ENCODE measurements around the gene APLN.

DNA sequence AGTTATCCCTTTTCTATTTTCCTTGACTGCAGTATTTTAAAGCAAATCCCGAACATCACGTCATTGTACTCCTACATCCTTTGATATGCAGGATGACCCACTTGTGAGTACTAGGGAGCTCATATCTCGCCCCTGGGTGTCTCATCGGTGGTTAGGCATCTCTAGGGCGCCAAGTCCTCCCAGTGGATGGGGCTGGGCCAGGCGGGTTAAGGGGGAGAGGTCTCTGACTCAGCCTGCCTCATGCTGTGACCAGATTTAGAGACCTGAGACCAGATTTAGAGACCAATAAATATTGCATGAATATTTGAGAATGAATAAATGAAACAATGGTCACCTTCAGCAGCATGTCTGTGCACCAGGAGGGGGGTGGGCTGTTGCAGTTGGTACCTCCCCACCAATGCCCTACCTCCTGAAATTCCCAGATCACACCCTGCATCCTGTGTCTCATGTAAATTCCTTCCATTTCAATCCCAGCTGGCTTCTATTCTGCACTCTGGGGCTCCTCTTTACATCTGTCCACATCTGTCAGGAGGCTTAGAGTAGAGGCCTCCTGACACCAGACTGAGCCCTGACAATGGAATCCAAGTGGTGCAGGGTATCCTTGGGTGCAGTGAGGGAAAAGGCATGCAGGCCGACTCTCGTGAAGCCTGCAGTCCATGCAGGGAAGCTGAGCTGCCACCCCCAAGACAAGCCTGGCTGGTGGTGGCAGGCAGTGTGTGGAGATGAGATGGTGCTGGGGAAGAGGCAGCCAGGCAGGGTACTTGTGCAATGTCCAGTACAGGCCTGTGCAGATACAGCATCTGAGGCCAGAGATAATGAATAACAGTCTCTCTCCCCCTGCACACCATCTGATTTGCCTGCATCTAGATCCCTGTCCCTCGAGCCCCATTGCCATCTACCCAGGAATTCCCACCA, 5.2 kb downstream of the APLN start:
- TF ChIP-seq, protein P1, sequence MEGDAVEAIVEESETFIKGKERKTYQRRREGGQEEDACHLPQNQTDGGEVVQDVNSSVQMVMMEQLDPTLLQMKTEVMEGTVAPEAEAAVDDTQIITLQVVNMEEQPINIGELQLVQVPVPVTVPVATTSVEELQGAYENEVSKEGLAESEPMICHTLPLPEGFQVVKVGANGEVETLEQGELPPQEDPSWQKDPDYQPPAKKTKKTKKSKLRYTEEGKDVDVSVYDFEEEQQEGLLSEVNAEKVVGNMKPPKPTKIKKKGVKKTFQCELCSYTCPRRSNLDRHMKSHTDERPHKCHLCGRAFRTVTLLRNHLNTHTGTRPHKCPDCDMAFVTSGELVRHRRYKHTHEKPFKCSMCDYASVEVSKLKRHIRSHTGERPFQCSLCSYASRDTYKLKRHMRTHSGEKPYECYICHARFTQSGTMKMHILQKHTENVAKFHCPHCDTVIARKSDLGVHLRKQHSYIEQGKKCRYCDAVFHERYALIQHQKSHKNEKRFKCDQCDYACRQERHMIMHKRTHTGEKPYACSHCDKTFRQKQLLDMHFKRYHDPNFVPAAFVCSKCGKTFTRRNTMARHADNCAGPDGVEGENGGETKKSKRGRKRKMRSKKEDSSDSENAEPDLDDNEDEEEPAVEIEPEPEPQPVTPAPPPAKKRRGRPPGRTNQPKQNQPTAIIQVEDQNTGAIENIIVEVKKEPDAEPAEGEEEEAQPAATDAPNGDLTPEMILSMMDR (IDR thresholded peaks at IDR 0.05) = no peak
- TF ChIP-seq POLR2A (IDR thresholded peaks at IDR 0.05) (no peak), POLR2AphosphoS5 (IDR thresholded peaks at IDR 0.05) (no peak)
